NCI-H1092 treated with DMSO at 0.1 percent for 48 hours (cell line): Measurements from ENCODE around the gene CAMK2D.

Experiments used
- DNase-seq: peaks from one replicate; lab custom pipeline; 2025; lab: John Stamatoyannopoulos, UW

The CAMK2D gene

DNA sequence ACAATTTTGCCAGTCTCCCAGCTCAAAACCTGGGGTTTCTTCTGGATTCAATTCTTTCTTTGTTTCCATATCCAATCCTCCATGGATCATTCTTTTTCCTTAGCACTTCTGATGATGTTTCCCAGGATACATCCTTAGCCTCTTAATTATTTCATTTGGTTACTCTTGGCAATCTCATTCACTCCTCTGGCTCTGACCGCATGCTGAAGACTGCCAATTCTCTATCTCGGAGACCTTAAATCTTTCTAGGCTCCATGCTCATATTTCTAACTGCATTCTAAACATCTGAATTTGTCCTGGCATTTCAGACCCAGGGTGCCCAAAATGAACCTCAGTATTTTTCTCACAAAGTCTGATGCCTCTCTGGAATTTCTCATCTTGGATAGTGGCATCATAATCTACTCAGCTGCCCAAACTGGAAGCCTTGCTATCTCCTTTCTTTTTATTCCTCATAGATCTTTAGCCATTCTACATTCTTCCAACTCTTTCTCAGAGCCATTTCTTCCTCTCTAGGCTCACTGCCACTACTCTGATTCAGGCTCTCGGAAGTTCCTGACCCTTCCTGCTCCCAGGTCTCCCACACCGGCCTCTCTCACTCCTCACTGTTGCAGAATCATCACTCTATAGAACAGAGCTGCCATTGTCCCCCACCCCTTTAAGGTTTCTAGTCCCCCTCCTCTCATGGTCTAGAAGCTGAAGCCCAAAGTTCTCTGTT is 290.2 kb downstream of the CAMK2D start:
- no peak for DNase-seq

DNA sequence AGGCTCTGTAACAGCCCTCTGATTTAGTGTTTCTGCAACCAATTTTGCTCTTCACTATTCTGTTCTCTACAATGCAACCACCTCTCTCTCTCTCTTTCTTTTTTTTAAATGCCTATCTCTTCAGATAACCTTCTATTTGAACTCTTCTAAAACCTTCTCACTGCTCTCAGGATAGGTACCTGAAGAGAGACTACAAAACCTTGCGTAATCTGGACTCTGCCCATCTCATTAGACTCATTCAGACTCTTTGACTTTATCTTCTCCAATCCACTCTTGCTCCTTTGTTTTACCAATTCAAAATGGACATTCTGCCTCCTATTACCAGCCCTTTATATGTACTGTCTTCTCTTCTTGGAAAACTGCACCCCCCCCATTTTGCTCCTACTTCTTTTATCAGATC is 291.6 kb downstream of the CAMK2D start:
- DNase-seq, result no peak

GRCh38 chr4:113469023-113469390 is 292.5 kb downstream of the CAMK2D start:
- DNase-seq, result no peak

- no peak for DNase-seq
These were observed 293.1 kb downstream of the CAMK2D start for GRCh38 chr4:113468165-113469022.

- no peak for DNase-seq
These were observed 294.0 kb downstream of the CAMK2D start for GRCh38 chr4:113467581-113467980.

- DNase-seq, result no peak
These were observed 299.3 kb downstream of the CAMK2D start for GRCh38 chr4:113462286-113462685.

DNA sequence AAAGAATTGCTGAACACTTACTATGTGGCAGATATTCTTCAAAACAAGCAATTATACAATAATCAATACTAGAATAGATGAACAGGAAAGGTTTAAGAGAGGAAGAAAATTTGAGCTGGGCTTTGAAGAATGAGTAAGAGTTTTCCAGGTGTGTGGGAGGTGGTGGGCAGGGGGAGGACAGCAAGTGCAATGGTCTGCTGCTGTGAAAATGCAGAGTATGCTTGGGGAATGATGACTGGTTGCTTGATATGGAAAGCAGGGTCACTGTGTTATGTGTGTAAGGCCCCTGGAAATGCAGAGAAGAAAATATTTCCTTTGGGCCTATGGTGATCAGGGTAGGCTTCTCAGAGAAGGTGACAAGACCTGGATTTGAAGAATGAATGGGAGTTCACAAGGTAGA is 300.3 kb downstream of the CAMK2D start:
- DNase-seq, result no peak

DNA sequence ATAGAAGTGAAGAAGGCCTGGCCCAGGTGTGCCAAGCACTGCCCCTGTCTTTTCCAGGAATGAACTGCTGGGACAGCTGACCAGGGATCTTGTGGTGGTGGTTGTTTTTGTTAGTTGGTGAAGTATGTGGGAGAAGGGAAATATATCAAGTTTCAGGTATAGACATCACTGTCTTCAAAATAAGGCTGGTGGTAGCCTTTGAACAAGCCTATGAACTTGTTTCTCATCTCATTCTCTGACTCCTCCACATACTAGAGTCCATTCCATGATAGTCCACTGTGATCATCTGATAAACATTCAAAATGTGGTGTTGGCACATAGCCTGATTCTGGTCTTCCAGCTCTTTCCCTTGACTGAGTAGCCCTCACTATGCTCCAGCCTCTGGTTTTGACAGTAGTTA is 303.7 kb downstream of the CAMK2D start:
- no peak for DNase-seq

GRCh38 chr4:113457121-113457520 is 304.4 kb downstream of the CAMK2D start:
- DNase-seq, result no peak

GRCh38 chr4:113455061-113455460 is 306.5 kb downstream of the CAMK2D start:
- DNase-seq, result peak; percentile 48

- DNase-seq, result no peak
These were observed 308.5 kb downstream of the CAMK2D start for GRCh38 chr4:113452868-113453620.

DNA sequence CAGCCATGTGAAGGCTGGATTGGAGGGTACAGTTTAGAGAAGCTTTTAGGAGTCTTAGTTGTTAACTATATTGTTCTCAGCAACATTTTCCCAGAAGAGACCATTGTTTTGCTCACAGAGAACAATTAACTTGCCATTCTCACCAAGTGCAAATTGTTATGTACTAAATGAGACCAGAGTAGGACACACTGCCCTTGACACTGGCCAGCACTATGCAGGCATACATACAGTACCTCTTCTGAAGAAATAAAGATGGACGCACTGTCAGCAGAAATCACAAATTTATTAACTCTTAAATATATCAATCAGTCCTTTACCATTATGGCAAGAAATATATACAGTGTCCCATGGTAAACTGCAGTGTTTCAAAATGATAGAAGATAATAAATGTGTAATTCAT is 309.4 kb downstream of the CAMK2D start:
- no peak for DNase-seq

- DNase-seq, result no peak
These were observed 311.1 kb downstream of the CAMK2D start for GRCh38 chr4:113450295-113451080.

DNA sequence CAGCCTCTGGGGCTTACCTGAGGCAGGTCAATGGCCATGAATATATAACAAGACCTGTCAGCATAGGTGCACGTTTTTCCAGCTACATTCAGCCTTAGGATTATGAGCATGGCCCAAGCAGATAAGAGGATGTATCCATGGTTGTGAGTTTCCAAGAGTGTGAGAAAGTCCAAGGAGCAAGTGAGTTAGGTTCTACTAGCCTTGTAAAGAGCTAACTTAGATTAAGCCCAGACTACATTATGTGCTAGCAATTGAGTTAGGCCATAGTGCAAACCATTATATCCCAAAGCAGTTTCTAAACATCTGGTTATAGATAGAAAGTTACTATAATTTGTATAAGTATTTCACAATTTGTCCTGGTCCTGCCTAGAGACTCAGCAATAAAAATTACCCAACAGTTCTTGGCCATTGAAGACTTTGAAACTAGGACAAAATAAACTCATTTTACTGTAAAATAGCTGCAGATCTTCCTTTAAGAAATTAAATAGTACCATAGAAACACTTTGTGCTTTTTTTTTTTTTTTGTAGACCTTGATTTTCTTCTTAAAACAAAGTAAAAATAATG is 312.0 kb downstream of the CAMK2D start:
- no peak for DNase-seq

- DNase-seq, result no peak
These were observed 313.8 kb downstream of the CAMK2D start for GRCh38 chr4:113447769-113448168.

DNA sequence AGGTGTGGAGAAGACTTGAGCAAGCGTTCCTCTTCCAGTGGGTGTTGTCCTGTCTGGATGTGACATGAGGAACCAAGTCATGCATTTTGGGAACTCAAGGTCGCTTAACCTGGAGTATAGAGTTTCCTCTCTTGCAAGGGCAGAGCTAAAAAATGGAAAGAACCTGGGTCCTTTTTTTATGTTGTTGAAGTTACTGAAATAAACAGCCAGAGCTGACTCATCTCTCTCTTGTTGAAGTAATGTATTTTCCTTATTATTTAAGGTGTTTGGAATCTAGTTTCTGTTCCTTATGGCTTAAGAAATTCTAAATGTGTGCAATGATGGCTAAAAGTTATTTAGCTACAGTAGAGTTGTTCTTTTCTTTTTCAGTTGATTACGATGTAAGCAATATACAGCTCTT is 314.5 kb downstream of the CAMK2D start:
- no peak for DNase-seq

GRCh38 chr4:113446019-113446418 is 315.5 kb downstream of the CAMK2D start:
- no peak for DNase-seq

DNA sequence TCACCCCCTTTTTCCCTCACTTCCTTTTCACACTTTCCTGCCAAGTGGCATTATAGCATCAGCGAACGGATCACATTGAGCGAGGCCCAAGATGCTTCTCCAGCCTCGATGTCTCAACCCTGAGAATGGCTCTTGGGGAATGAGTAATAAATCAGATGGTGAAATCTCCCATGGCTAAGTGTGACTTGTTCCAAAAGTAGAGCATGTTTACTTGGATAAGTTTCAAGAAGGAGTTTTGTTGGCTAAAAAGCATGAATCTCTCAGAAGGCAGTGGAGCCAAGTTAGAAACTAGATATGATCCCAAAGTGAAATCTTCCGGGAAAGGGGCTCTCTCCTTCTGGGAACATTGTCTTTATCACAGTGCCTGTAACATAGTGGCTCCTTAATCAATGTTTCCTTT is 316.3 kb downstream of the CAMK2D start:
- DNase-seq, result no peak

GRCh38 chr4:113444386-113444785 is 317.2 kb downstream of the CAMK2D start:
- DNase-seq, result no peak

GRCh38 chr4:113442826-113443225 is 318.7 kb downstream of the CAMK2D start:
- no peak for DNase-seq

- DNase-seq, result no peak
These were observed 321.2 kb downstream of the CAMK2D start for GRCh38 chr4:113440371-113440770.

DNA sequence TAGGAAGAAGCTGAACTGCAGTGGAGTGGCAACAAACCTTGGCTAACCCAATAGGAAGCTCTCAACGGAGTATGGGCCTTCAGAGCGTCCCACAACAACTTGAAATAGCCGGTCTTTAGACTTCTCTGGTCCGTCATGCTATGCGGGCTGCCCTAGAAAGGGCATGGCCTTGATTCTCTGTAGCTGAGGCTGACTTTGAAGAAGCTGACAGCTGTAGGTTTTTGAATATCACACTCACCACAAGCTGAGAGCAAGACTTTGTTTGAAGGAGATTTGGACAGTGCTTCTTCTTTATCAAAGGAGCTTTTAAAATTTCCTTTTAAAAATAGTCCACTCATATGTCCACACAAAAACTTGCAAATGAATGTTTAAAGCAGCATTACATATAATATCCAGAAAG is 322.9 kb downstream of the CAMK2D start:
- no peak for DNase-seq
